Endodermal cell (in vitro differentiated cells): ENCODE measurements around the gene SUCLG2. TPM values are rescaled to one million over a fixed set of nuclear protein-coding genes. Genes with fewer than 3 reads are reported as not detected.

Experiments
- DNase-seq: peaks from one replicate; pipeline ENCODE4 v3.0.0-alpha.2; 2017
- H3K27ac ChIP-seq: 2 replicates; pipeline ENCODE4 v1.5.1; 2013; ENCODE audit warnings: mild to moderate bottlenecking, low read depth, low read length, moderate library complexity
- H3K27me3 ChIP-seq: 2 replicates; pipeline ENCODE4 v1.6.1; 2013; ENCODE audit warnings: mild to moderate bottlenecking, low read length, moderate library complexity; ENCODE audit not compliant: insufficient read depth, control insufficient read depth, poor library complexity, severe bottlenecking
- H3K36me3 ChIP-seq: 2 replicates; pipeline ENCODE4 v1.7.0; 2013; ENCODE audit warnings: mild to moderate bottlenecking, low read length, moderate library complexity; ENCODE audit not compliant: control insufficient read depth, insufficient read depth
- H3K4me1 ChIP-seq: one replicate; pipeline ENCODE4 v1.7.0; 2013; ENCODE audit warnings: low read length; ENCODE audit not compliant: control insufficient read depth, insufficient read depth
- H3K4me3 ChIP-seq: 2 replicates; pipeline ENCODE4 v1.5.1; 2013; ENCODE audit warnings: mild to moderate bottlenecking, low read length, moderate library complexity
- H3K9ac ChIP-seq: 2 replicates; pipeline ENCODE4 v1.6.1; 2013; ENCODE audit warnings: mild to moderate bottlenecking, low read length, moderate library complexity; ENCODE audit not compliant: poor library complexity, severe bottlenecking; ENCODE audit errors: extremely low read depth
- H3K9me3 ChIP-seq: 2 replicates; pipeline ENCODE4 v1.6.1; 2013; ENCODE audit warnings: mild to moderate bottlenecking, low read length, moderate library complexity; ENCODE audit not compliant: control insufficient read depth
- H3K27ac Mint-ChIP-seq: 2 replicates; pipeline ENCODE4 v1.8.0; 2020; ENCODE audit warnings: mixed read lengths
- H3K27me3 Mint-ChIP-seq: 2 replicates; pipeline ENCODE4 v1.8.0; 2021; ENCODE audit warnings: mild to moderate bottlenecking, mixed read lengths; ENCODE audit not compliant: insufficient read depth
- H3K36me3 Mint-ChIP-seq: 2 replicates; pipeline ENCODE4 v1.8.0; 2020; ENCODE audit warnings: low read depth, mixed read lengths
- H3K4me1 Mint-ChIP-seq: 2 replicates; pipeline ENCODE4 v1.8.0; 2020; ENCODE audit warnings: mixed read lengths
- H3K4me3 Mint-ChIP-seq: 2 replicates; pipeline ENCODE4 v1.8.0; 2020; ENCODE audit warnings: mild to moderate bottlenecking, moderate library complexity, mixed read lengths
- H3K9me3 Mint-ChIP-seq: 2 replicates; pipeline ENCODE4 v1.8.0; 2020; ENCODE audit warnings: mild to moderate bottlenecking, mixed read lengths
- WGBS, 2 experiments: methylation state at CpG; one replicate each; pipeline versions ENCODE4 v1.1.5 to v1.1.7; 2013; ENCODE audit warnings: missing lambda C conversion rate in 2 of 2, mixed read lengths in 1 of 2; ENCODE audit not compliant: insufficient coverage in 1 of 2, insufficient read length in 1 of 2; 5-methylcytosine and 5-hydroxymethylcytosine counted together
- total RNA-seq, 2 donors: library from RNA; stranded (reverse); fragmentation: NEBNext Ultra II Directional in 1 of 2; extraction: Animal tissue kit (Norgen Biotek cat#: 25700) in 1 of 2; gene quantifications; 2 replicates in 1 of 2; 3 replicates in 1 of 2; pipeline ENCODE4 v1.2.1, GENCODE V29; 2021
- TF ChIP-seq, protein P1 (sequence below): fragments of 200-600 bp; sonication (generic); conservative IDR thresholded peaks from 2 replicates; pipeline ENCODE4 v1.5.0; 2021; ENCODE audit warnings: antibody characterized with exemption, mild to moderate bottlenecking

The SUCLG2 gene
- total RNA-seq, 2 donors from 2014 or later: 42.4 to 57.3 TPM

DNA sequence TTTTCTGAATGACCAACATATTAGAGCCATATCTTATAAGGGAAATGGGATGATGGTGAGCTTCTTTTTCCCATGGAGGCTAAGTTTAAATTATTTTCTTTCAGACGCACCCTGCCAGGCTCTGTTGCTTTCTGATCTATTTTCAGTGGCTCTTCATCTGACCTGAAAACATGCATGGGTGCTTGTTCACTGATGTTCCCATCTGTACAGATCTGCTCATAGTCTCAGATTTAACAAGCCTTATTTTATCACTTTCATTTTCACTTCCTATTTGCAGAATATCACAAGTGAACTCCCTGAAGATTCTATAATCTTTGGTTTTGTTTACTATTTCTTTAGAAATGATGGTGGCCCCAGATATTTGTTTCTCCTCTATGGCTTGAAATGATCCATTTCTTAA is 31.1 kb upstream of the SUCLG2 start:
- Histone ChIP-seq H3K4me1 (no peaks in the 10 kb centered on the region), H3K9ac (no peak overlapping the region), H3K36me3 (no peaks in the 10 kb centered on the region), H3K27me3 (no peaks in the 10 kb centered on the region), H3K27ac (no peak overlapping the region), H3K4me3 (no peak overlapping the region), H3K9me3 (no peaks in the 10 kb centered on the region)
- Mint-ChIP-seq H3K4me1 (no peaks in the 10 kb centered on the region), H3K27me3 (no peaks in the 10 kb centered on the region), H3K36me3 (no peaks in the 10 kb centered on the region), H3K4me3 (no peak overlapping the region), H3K9me3 (no peaks in the 10 kb centered on the region), H3K27ac (no peak overlapping the region)
- no peak for DNase-seq
- WGBS, 2 experiments: 91% methylated on average over 1 of the region's 1 CpG
- TF ChIP-seq, protein P1, sequence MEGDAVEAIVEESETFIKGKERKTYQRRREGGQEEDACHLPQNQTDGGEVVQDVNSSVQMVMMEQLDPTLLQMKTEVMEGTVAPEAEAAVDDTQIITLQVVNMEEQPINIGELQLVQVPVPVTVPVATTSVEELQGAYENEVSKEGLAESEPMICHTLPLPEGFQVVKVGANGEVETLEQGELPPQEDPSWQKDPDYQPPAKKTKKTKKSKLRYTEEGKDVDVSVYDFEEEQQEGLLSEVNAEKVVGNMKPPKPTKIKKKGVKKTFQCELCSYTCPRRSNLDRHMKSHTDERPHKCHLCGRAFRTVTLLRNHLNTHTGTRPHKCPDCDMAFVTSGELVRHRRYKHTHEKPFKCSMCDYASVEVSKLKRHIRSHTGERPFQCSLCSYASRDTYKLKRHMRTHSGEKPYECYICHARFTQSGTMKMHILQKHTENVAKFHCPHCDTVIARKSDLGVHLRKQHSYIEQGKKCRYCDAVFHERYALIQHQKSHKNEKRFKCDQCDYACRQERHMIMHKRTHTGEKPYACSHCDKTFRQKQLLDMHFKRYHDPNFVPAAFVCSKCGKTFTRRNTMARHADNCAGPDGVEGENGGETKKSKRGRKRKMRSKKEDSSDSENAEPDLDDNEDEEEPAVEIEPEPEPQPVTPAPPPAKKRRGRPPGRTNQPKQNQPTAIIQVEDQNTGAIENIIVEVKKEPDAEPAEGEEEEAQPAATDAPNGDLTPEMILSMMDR: no peak

DNA sequence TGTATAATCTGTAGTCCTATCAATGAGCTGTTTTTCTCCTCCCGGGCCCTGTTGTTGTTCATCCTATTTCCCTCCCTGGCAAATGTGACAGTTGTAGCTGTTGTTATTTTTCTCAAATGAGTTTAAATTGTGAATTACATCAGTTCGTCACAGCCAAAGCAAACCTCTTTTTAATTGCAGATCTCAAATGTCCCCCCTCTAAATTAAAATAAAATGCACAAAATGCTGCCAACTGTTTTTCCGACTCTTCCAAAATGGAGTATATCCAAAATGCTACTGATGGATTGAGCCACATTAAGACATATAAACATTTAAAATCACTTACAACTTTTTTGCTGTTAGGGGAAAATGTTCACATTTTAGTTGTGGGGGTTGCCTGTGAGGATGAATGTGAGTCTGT is 29.8 kb upstream of the SUCLG2 start:
- no peaks in the 10 kb centered on the region for H3K27me3 ChIP-seq
- no peaks in the 10 kb centered on the region for H3K9me3 Mint-ChIP-seq
- H3K4me1 ChIP-seq: no peaks in the 10 kb centered on the region
- DNase-seq: no peak
- H3K9me3 ChIP-seq: no peaks in the 10 kb centered on the region
- WGBS, 2 experiments: 84 to 100% methylated on average over 1 to 3 of the region's 3 CpGs
- no peaks in the 10 kb centered on the region for H3K27me3 Mint-ChIP-seq
- no peaks in the 10 kb centered on the region for H3K36me3 Mint-ChIP-seq
- H3K9ac ChIP-seq: no peak overlapping the region
- TF ChIP-seq, protein P1: no peak
- no peaks in the 10 kb centered on the region for H3K36me3 ChIP-seq
- no peak overlapping the region for H3K4me3 Mint-ChIP-seq
- no peaks in the 10 kb centered on the region for H3K4me1 Mint-ChIP-seq
- H3K4me3 ChIP-seq: no peak overlapping the region
- H3K27ac Mint-ChIP-seq: no peak overlapping the region
- no peak overlapping the region for H3K27ac ChIP-seq

- H3K9ac ChIP-seq: no peak overlapping the region
- H3K36me3 Mint-ChIP-seq: no peaks in the 10 kb centered on the region
- H3K27me3 ChIP-seq: no peaks in the 10 kb centered on the region
- H3K4me3 Mint-ChIP-seq: no peak overlapping the region
- H3K27me3 Mint-ChIP-seq: no peaks in the 10 kb centered on the region
- TF ChIP-seq, protein P1: no peak
- no peak overlapping the region for H3K27ac ChIP-seq
- H3K4me3 ChIP-seq: no peak overlapping the region
- H3K9me3 ChIP-seq: no peaks in the 10 kb centered on the region
- no peak overlapping the region for H3K27ac Mint-ChIP-seq
- no peaks in the 10 kb centered on the region for H3K9me3 Mint-ChIP-seq
- H3K36me3 ChIP-seq: no peaks in the 10 kb centered on the region
- no peaks in the 10 kb centered on the region for H3K4me1 ChIP-seq
- H3K4me1 Mint-ChIP-seq: no peaks in the 10 kb centered on the region
- no peak for DNase-seq
These were observed 29.1 kb upstream of the SUCLG2 start for GRCh38 chr3:67683522-67683921.
